IMR-90 (cell line): Measurements from ENCODE around the gene TIGD4. TPM values are rescaled to one million over a fixed set of nuclear protein-coding genes. Genes with fewer than 3 reads are reported as not detected.

Source experiments
- ATAC-seq: fragments of 200-7000 bp; cut with Tn5 transposase; 2 replicates; pipeline ENCODE4 v1.9.1; 2020; ENCODE audit warnings: low read depth, mild to moderate bottlenecking, moderate library complexity
- BruUV-seq: library from RNA; stranded (reverse); fragments of 400-500 nt; replicated peaks from 2 replicates; lab custom pipeline; 2021; lab: Mats Ljungman, UMichigan
- CTCF ChIA-PET: fragments of 300-600 bp; formaldehyde crosslinking; extraction: SDS; loops from one replicate; lab custom pipeline; 2021; ENCODE audit warnings: antibody characterized with exemption; lab: Yijun Ruan, JAX
- POLR2A ChIA-PET: fragments of 300-600 bp; sonication (Branson Sonifier 250); formaldehyde crosslinking; loops from one replicate; lab custom pipeline; 2022; ENCODE audit warnings: antibody characterized with exemption; ENCODE audit not compliant: unreplicated experiment; lab: Charles Lee
- DNase-seq: peaks from one replicate; pipeline ENCODE4 v3.0.0; 2013
- H2AFZ ChIP-seq: replicated peaks from 2 replicates; pipeline ENCODE3; 2013; ENCODE audit warnings: low read length, mild to moderate bottlenecking; ENCODE audit not compliant: poor library complexity
- H2AK5ac ChIP-seq: 2 replicates; pipeline ENCODE4 v1.6.1; 2013; ENCODE audit warnings: low read depth, low read length, inconsistent platforms
- H2AK9ac ChIP-seq: replicated peaks from 2 replicates; pipeline ENCODE3; 2013; ENCODE audit warnings: mild to moderate bottlenecking, low read depth, low read length, moderate library complexity; ENCODE audit not compliant: poor library complexity
- H2BK120ac ChIP-seq: 2 replicates; pipeline ENCODE4 v1.6.1; 2013; ENCODE audit warnings: low read depth, low read length, inconsistent platforms
- H2BK15ac ChIP-seq: 3 replicates; pipeline ENCODE4 v1.6.1; 2013; ENCODE audit warnings: low read depth, low read length, inconsistent platforms
- H2BK20ac ChIP-seq: 2 replicates; pipeline ENCODE4 v1.6.1; 2013; ENCODE audit warnings: low read depth, mild to moderate bottlenecking, inconsistent platforms, low read length, moderate library complexity
- H2BK5ac ChIP-seq: 2 replicates; pipeline ENCODE4 v1.6.1; 2013; ENCODE audit warnings: mild to moderate bottlenecking, low read depth, low read length, inconsistent platforms; ENCODE audit not compliant: poor library complexity, severe bottlenecking
- H3K14ac ChIP-seq: replicated peaks from 2 replicates; pipeline ENCODE4 v1.6.1; 2013; ENCODE audit warnings: low read depth, low read length, inconsistent platforms
- H3K18ac ChIP-seq: 2 replicates; pipeline ENCODE4 v1.6.1; 2013; ENCODE audit warnings: low read depth, low read length, control low read depth
- H3K23ac ChIP-seq: 2 replicates; pipeline ENCODE4 v1.6.1; 2013; ENCODE audit warnings: low read depth, low read length, inconsistent platforms
- H3K27ac ChIP-seq: 2 replicates; pipeline ENCODE4 v1.5.1; 2013; ENCODE audit warnings: mild to moderate bottlenecking, control low read depth, low read length; ENCODE audit not compliant: insufficient read depth
- H3K27me3 ChIP-seq: 2 replicates; pipeline ENCODE4 v1.6.1; 2013; ENCODE audit warnings: low read length; ENCODE audit not compliant: control insufficient read depth, insufficient read depth
- H3K36me3 ChIP-seq: 2 replicates; pipeline ENCODE4 v1.6.1; 2013; ENCODE audit warnings: low read length, mixed read lengths; ENCODE audit not compliant: control insufficient read depth, insufficient read depth
- H3K4ac ChIP-seq: 2 replicates; pipeline ENCODE4 v1.6.1; 2013; ENCODE audit warnings: low read depth, low read length, inconsistent platforms
- H3K4me1 ChIP-seq: 2 replicates; pipeline ENCODE4 v1.6.1; 2013; ENCODE audit warnings: low read length, mixed read lengths; ENCODE audit not compliant: control insufficient read depth, insufficient read depth
- H3K4me2 ChIP-seq: 2 replicates; pipeline ENCODE4 v1.6.1; 2013; ENCODE audit warnings: low read depth, mild to moderate bottlenecking, control low read depth, low read length, moderate library complexity
- H3K4me3 ChIP-seq: 2 replicates; pipeline ENCODE4 v1.5.1; 2013; ENCODE audit warnings: low read depth, mild to moderate bottlenecking, control low read depth, low read length, moderate library complexity; ENCODE audit not compliant: insufficient read depth
- H3K56ac ChIP-seq: 2 replicates; pipeline ENCODE4 v1.6.1; 2013; ENCODE audit warnings: low read length, inconsistent platforms; ENCODE audit not compliant: insufficient read depth; ENCODE audit errors: extremely low read depth
- H3K79me1 ChIP-seq, 2 experiments: 2 replicates each; pipeline ENCODE4 v1.6.1; 2013; ENCODE audit warnings: low read length in 2 of 2, inconsistent platforms in 1 of 2, low read depth in 1 of 2
- H3K9ac ChIP-seq: 2 replicates; pipeline ENCODE4 v1.6.1; 2013; ENCODE audit warnings: low read depth, low read length, control low read depth
- H3K9me1 ChIP-seq: 2 replicates; pipeline ENCODE4 v1.6.1; 2013; ENCODE audit warnings: low read length, inconsistent platforms; ENCODE audit not compliant: insufficient read depth
- H3K9me3 ChIP-seq: 2 replicates; pipeline ENCODE4 v1.6.1; 2013; ENCODE audit warnings: low read length; ENCODE audit not compliant: control insufficient read depth, insufficient read depth
- H4K20me1 ChIP-seq: 2 replicates; pipeline ENCODE4 v1.6.1; 2013; ENCODE audit warnings: low read length, inconsistent platforms; ENCODE audit not compliant: insufficient read depth
- H4K5ac ChIP-seq: 2 replicates; pipeline ENCODE4 v1.6.1; 2013; ENCODE audit warnings: mild to moderate bottlenecking, low read depth, low read length, control low read depth
- H4K8ac ChIP-seq, 2 experiments: 2 replicates each; pipeline ENCODE4 v1.6.1; 2013; ENCODE audit warnings: low read depth in 2 of 2, low read length in 2 of 2, control low read depth in 1 of 2, inconsistent platforms in 1 of 2
- H4K91ac ChIP-seq: 2 replicates; pipeline ENCODE4 v1.6.1; 2013; ENCODE audit warnings: low read depth, low read length, inconsistent platforms; ENCODE audit not compliant: insufficient read depth
- CEBPB ChIP-seq: IDR thresholded peaks from 2 replicates; pipeline ENCODE4 v1.6.1; 2012; ENCODE audit warnings: low read depth, low read length, improper control_type of control experiment
- CHD1 ChIP-seq: IDR thresholded peaks from 2 replicates; pipeline ENCODE4 v1.6.1; 2012; ENCODE audit warnings: low read depth, low read length, improper control_type of control experiment
- SMC3 ChIP-seq: fragments of 150-350 bp; IDR thresholded peaks from 2 replicates; pipeline ENCODE4 v1.6.1; 2016; ENCODE audit warnings: low read depth, mild to moderate bottlenecking, antibody characterized with exemption, low read length, moderate library complexity
- WGBS, 2 experiments: methylation state at CpG; one replicate each; pipeline versions ENCODE4 v1.1.5 to v1.1.7; 2013; ENCODE audit warnings: missing lambda C conversion rate in 2 of 2; ENCODE audit not compliant: insufficient read length in 1 of 2; ENCODE audit errors: extremely low coverage in 2 of 2; 5-methylcytosine and 5-hydroxymethylcytosine counted together
- dilution Hi-C: fragments of 300-500 bp; cut with HindIII; formaldehyde crosslinking; loops from one replicate; pipeline ENCODE4 v1.14.3; 2018; ENCODE audit warnings: low sequenced_read_pairs; ENCODE audit not compliant: unreplicated experiment
- in situ Hi-C: fragments of 300-500 bp; cut with MboI; formaldehyde crosslinking; loops from 3 replicates; pipeline ENCODE4 v1.14.3; 2019; ENCODE audit warnings: low sequenced_read_pairs, inconsistent platforms, mixed read lengths
- intact Hi-C: fragments of 100-400 bp; cut with micrococcal nuclease; formaldehyde crosslinking; loops from 2 replicates; pipeline ENCODE4 v1.10.0; 2022
- polyA plus RNA-seq, 3 experiments: library from polyadenylated mRNA; depleted of rRNA; stranded (reverse); fragments of >200 nt; gene quantifications; 2 replicates each; pipeline ENCODE4 v1.2.3, GENCODE V29; 2012; ENCODE audit warnings: low replicate concordance in 1 of 3
- total RNA-seq: library from RNA; depleted of rRNA; stranded (reverse); fragments of >200 nt; gene quantifications from 2 replicates; pipeline ENCODE4 v1.2.3, GENCODE V29; 2012
- TF ChIP-seq, protein P1 (sequence below): conservative IDR thresholded peaks from 2 replicates; pipeline ENCODE4 v1.5.1; 2012; ENCODE audit warnings: mild to moderate bottlenecking, low read depth, low read length, improper control_type of control experiment
- TF ChIP-seq, protein P2 (sequence below): fragments of 150-350 bp; IDR thresholded peaks from 2 replicates; pipeline ENCODE4 v1.6.1; 2017; ENCODE audit warnings: mild to moderate bottlenecking, antibody characterized with exemption, low read length, low read depth

TIGD4 gene
- total and polyA plus RNA-seq, 2 of the 4 experiments (the other 2 are of a cell fraction): 0.03 TPM; not detected in 1

GRCh38 chr4:152727784-152728183 is 51.7 kb downstream of the TIGD4 start:
- BruUV-seq: no TSS peak
- H3K4ac ChIP-seq: no peak overlapping the region
- no peak overlapping the region for H4K8ac ChIP-seq
- H3K56ac ChIP-seq: no peak overlapping the region
- CTCF ChIA-PET: no interaction called here
- no peak overlapping the region for H3K18ac ChIP-seq
- H2BK120ac ChIP-seq: no peak overlapping the region
- WGBS, 2 experiments: no CpG with 5 or more reads among the region's 1 CpG
- in situ Hi-C loops (no loop called here), intact Hi-C loops (no loop called here), dilution Hi-C loops (no loop called here)
- POLR2A ChIA-PET: no interaction called here
- H3K4me2 ChIP-seq: no peak overlapping the region
- no peak overlapping the region for H2AK9ac ChIP-seq
- no peak overlapping the region for H2BK5ac ChIP-seq
- TF ChIP-seq SMC3 (no peak), CHD1 (no peak), CEBPB (no peak)
- TF ChIP-seq, protein P1, sequence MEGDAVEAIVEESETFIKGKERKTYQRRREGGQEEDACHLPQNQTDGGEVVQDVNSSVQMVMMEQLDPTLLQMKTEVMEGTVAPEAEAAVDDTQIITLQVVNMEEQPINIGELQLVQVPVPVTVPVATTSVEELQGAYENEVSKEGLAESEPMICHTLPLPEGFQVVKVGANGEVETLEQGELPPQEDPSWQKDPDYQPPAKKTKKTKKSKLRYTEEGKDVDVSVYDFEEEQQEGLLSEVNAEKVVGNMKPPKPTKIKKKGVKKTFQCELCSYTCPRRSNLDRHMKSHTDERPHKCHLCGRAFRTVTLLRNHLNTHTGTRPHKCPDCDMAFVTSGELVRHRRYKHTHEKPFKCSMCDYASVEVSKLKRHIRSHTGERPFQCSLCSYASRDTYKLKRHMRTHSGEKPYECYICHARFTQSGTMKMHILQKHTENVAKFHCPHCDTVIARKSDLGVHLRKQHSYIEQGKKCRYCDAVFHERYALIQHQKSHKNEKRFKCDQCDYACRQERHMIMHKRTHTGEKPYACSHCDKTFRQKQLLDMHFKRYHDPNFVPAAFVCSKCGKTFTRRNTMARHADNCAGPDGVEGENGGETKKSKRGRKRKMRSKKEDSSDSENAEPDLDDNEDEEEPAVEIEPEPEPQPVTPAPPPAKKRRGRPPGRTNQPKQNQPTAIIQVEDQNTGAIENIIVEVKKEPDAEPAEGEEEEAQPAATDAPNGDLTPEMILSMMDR: no peak
- TF ChIP-seq, protein P2, sequence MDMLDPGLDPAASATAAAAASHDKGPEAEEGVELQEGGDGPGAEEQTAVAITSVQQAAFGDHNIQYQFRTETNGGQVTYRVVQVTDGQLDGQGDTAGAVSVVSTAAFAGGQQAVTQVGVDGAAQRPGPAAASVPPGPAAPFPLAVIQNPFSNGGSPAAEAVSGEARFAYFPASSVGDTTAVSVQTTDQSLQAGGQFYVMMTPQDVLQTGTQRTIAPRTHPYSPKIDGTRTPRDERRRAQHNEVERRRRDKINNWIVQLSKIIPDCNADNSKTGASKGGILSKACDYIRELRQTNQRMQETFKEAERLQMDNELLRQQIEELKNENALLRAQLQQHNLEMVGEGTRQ: no peak
- H3K9me1 ChIP-seq: no peaks in the 10 kb centered on the region
- H2AFZ ChIP-seq: no peak overlapping the region
- ATAC-seq: no peak
- H4K5ac ChIP-seq: no peak overlapping the region
- no peak overlapping the region for H2BK20ac ChIP-seq
- H3K79me1 ChIP-seq: no peaks in the 10 kb centered on the region
- H3K36me3 ChIP-seq: no peaks in the 10 kb centered on the region
- H3K27ac ChIP-seq: no peak overlapping the region
- H4K91ac ChIP-seq: no peak overlapping the region
- no peak overlapping the region for H3K23ac ChIP-seq
- H3K9me3 ChIP-seq: no peaks in the 10 kb centered on the region
- H4K20me1 ChIP-seq: no peaks in the 10 kb centered on the region
- no peak overlapping the region for H2BK15ac ChIP-seq
- peaks cover 11% of the 10 kb centered on the region for H3K27me3 ChIP-seq
- H3K14ac ChIP-seq: no peak overlapping the region
- DNase-seq: no peak
- no peaks in the 10 kb centered on the region for H3K4me1 ChIP-seq
- H3K9ac ChIP-seq: no peak overlapping the region
- no peak overlapping the region for H2AK5ac ChIP-seq
- no peak overlapping the region for H3K4me3 ChIP-seq
